ENCODE results near the gene RNF4.
"Not testable (repeated sequence)": the region's sequence is repeated elsewhere in the genome, so short reads cannot be mapped to it uniquely, and the experiment has no call there.

The RNF4 gene

GRCh38 chr4:2459589-2460349 is 9.1 kb upstream of the RNF4 start:
- DNase-seq, result no peak

- DNase-seq, result no peak
Measured at GRCh38 chr4:2461246-2461960, 7.5 kb upstream of the RNF4 start.

GRCh38 chr4:2462218-2462991 is 6.5 kb upstream of the RNF4 start:
- no peak for DNase-seq

GRCh38 chr4:2462992-2463762 is 5.7 kb upstream of the RNF4 start:
- no peak for DNase-seq

GRCh38 chr4:2465032-2465431 is 3.9 kb upstream of the RNF4 start:
- DNase-seq, result no peak

- DNase-seq, result not testable (repeated sequence)
Measured at GRCh38 chr4:2465544-2465943, 3.4 kb upstream of the RNF4 start.

- DNase-seq, result no peak
Measured at GRCh38 chr4:2469192-2469984, 482 bp downstream of the RNF4 start.

- no peak for DNase-seq
Measured at GRCh38 chr4:2470791-2471190, 1.9 kb downstream of the RNF4 start.

GRCh38 chr4:2472187-2472586 is 3.3 kb downstream of the RNF4 start:
- no peak for DNase-seq

- DNase-seq, result no peak
Measured at GRCh38 chr4:2478229-2478628, 9.3 kb downstream of the RNF4 start.

- no peak for DNase-seq
Measured at GRCh38 chr4:2480649-2481048, 11.7 kb downstream of the RNF4 start.

- DNase-seq, result no peak
Measured at GRCh38 chr4:2482192-2482591, 13.3 kb downstream of the RNF4 start.

GRCh38 chr4:2482693-2483092 is 13.8 kb downstream of the RNF4 start:
- no peak for DNase-seq

GRCh38 chr4:2483237-2483636 is 14.3 kb downstream of the RNF4 start:
- DNase-seq, result no peak

GRCh38 chr4:2484185-2484584 is 15.3 kb downstream of the RNF4 start:
- no peak for DNase-seq

GRCh38 chr4:2484993-2485392 is 16.1 kb downstream of the RNF4 start:
- DNase-seq, result no peak

- no peak for DNase-seq
Measured at GRCh38 chr4:2485956-2486355, 17.1 kb downstream of the RNF4 start.

- no peak for DNase-seq
Measured at GRCh38 chr4:2486981-2487380, 18.1 kb downstream of the RNF4 start.

- no peak for DNase-seq
Measured at GRCh38 chr4:2487632-2488031, 18.7 kb downstream of the RNF4 start.

GRCh38 chr4:2489081-2489805 is 20.3 kb downstream of the RNF4 start:
- DNase-seq, result no peak

- no peak for DNase-seq
Measured at GRCh38 chr4:2489841-2490552, 21.1 kb downstream of the RNF4 start.
